Endothelial cell of umbilical vein (primary cell): ENCODE results near the gene TMCO6. TPM values are rescaled to one million over a fixed set of nuclear protein-coding genes. Genes with fewer than 3 reads are reported as not detected.

Experiments
- BruUV-seq: library from RNA; stranded (reverse); fragments of 400-500 nt; replicated peaks from 2 replicates; lab custom pipeline; 2021; lab: Mats Ljungman, UMichigan
- CTCF ChIA-PET: fragments of 300-600, 350-600 bp; sonication (Branson Sonifier 250); formaldehyde crosslinking; loops from one replicate; lab custom pipeline; 2021; ENCODE audit warnings: antibody characterized with exemption, inconsistent platforms; lab: Charles Lee
- POLR2A ChIA-PET: fragments of 300-600, 350-600 bp; sonication (Branson Sonifier 250); formaldehyde crosslinking; loops from one replicate; lab custom pipeline; 2021; ENCODE audit warnings: antibody characterized with exemption, inconsistent platforms; lab: Charles Lee
- DNase-seq: peaks from one replicate; pipeline ENCODE4 v3.0.0-alpha.2; 2011; ENCODE audit warnings: low read depth, low spot score
- FAIRE-seq: peaks from 2 replicates; lab custom pipeline; 2011; peaks lifted over from hg19 to GRCh38; lab: Jason Lieb, UNC
- H2AFZ ChIP-seq: 2 replicates; pipeline ENCODE4 v1.6.0; 2012; ENCODE audit warnings: low read depth, low read length, control low read depth, inconsistent platforms
- H3K27ac ChIP-seq: 2 replicates; pipeline ENCODE4 v1.5.1; 2011; ENCODE audit warnings: low read depth, mild to moderate bottlenecking, control low read depth, low read length, moderate library complexity; ENCODE audit not compliant: insufficient read depth
- H3K27me3 ChIP-seq, 2 experiments: 2 replicates each; pipeline versions ENCODE4 v1.6.0 to v1.6.1; 2011; ENCODE audit warnings: low read length in 2 of 2, mixed read lengths in 1 of 2; ENCODE audit not compliant: control insufficient read depth in 2 of 2, insufficient read depth in 2 of 2
- H3K36me3 ChIP-seq, 2 experiments: 2 replicates in 1 of 2; 3 replicates in 1 of 2; pipeline ENCODE4 v1.5.1; 2011; ENCODE audit warnings: low read length in 2 of 2, mild to moderate bottlenecking in 1 of 2, moderate library complexity in 1 of 2; ENCODE audit not compliant: control insufficient read depth in 2 of 2, insufficient read depth in 2 of 2; ENCODE audit errors: extremely low read depth in 1 of 2
- H3K4me1 ChIP-seq: 3 replicates; pipeline ENCODE4 v1.5.1; 2011; ENCODE audit warnings: mild to moderate bottlenecking, low read length; ENCODE audit not compliant: control insufficient read depth, insufficient read depth; ENCODE audit errors: extremely low read depth
- H3K4me2 ChIP-seq: 2 replicates; pipeline ENCODE4 v1.6.1; 2011; ENCODE audit warnings: low read length, control low read depth, mixed read lengths; ENCODE audit not compliant: insufficient read depth
- H3K4me3 ChIP-seq, 3 experiments: fragments of 200-600 bp in 1 of 3; sonication (generic), shearing (Covaris generic) in 1 of 3; replicated peaks in 1 of 3; 2 replicates each; pipeline ENCODE4 v1.5.1; 2011 to 2016; ENCODE audit warnings: control low read depth in 3 of 3, low read length in 3 of 3, mild to moderate bottlenecking in 2 of 3, inconsistent platforms in 1 of 3, low read depth in 1 of 3, moderate library complexity in 1 of 3; ENCODE audit not compliant: insufficient read depth in 1 of 3
- H3K79me2 ChIP-seq: 2 replicates; pipeline ENCODE4 v1.6.0; 2012; ENCODE audit warnings: low read length, inconsistent platforms; ENCODE audit not compliant: control insufficient read depth, insufficient read depth
- H3K9ac ChIP-seq: replicated peaks from 2 replicates; pipeline ENCODE3; 2011; ENCODE audit warnings: low read length, control low read depth; ENCODE audit not compliant: insufficient read depth; ENCODE audit errors: extremely low read depth
- H3K9me1 ChIP-seq: replicated peaks from 3 replicates; pipeline ENCODE4 v1.6.0; 2011; ENCODE audit warnings: mild to moderate bottlenecking, low read length; ENCODE audit not compliant: control insufficient read depth, insufficient read depth; ENCODE audit errors: extremely low read depth
- H3K9me3 ChIP-seq: replicated peaks from 2 replicates; pipeline ENCODE4 v1.5.1; 2012; ENCODE audit warnings: low read length, inconsistent platforms; ENCODE audit not compliant: control insufficient read depth, insufficient read depth
- H4K20me1 ChIP-seq: replicated peaks from 2 replicates; pipeline ENCODE3; 2011; ENCODE audit warnings: mild to moderate bottlenecking, low read length; ENCODE audit not compliant: control insufficient read depth, insufficient read depth; ENCODE audit errors: extremely low read depth
- EZH2 ChIP-seq: IDR thresholded peaks from 2 replicates; pipeline ENCODE4 v1.6.1; 2012; ENCODE audit warnings: borderline replicate concordance, low read depth, mild to moderate bottlenecking, moderate library complexity, low read length, inconsistent platforms; ENCODE audit not compliant: severe bottlenecking
- FOS ChIP-seq: IDR thresholded peaks from 2 replicates; pipeline ENCODE4 v1.6.1; 2011; ENCODE audit warnings: mild to moderate bottlenecking, low read length, moderate library complexity, borderline replicate concordance; ENCODE audit not compliant: insufficient read depth
- GATA2 ChIP-seq: IDR thresholded peaks from 2 replicates; pipeline ENCODE4 v1.7.0; 2011; ENCODE audit warnings: low read depth, mild to moderate bottlenecking, moderate library complexity, mixed read lengths, low read length; ENCODE audit not compliant: insufficient read length, insufficient read depth
- JUN ChIP-seq: IDR thresholded peaks from 2 replicates; pipeline ENCODE4 v1.6.1; 2011; ENCODE audit warnings: borderline replicate concordance, low read depth; ENCODE audit not compliant: insufficient read length, insufficient read depth
- MYC ChIP-seq: IDR thresholded peaks from one replicate; pipeline ENCODE4 v1.6.1; 2011; ENCODE audit warnings: mild to moderate bottlenecking, low read depth, low read length
- POLR2A ChIP-seq: IDR thresholded peaks from 2 replicates; pipeline ENCODE4 v1.6.1; 2012; ENCODE audit warnings: low read depth, mild to moderate bottlenecking, control low read depth, low read length
- POLR2AphosphoS5 ChIP-seq: IDR thresholded peaks from 2 replicates; pipeline ENCODE4 v1.6.1; 2012; ENCODE audit warnings: low read depth, mild to moderate bottlenecking, control low read depth, low read length, moderate library complexity; ENCODE audit not compliant: insufficient read depth
- dilution Hi-C: fragments of 300-500 bp; cut with MboI; formaldehyde crosslinking; loops from one replicate; pipeline ENCODE4 v1.15.0; 2019; ENCODE audit warnings: low sequenced_read_pairs; ENCODE audit not compliant: extremely low pct_ligation_motif_present
- intact Hi-C: fragments of 100-400 bp; cut with micrococcal nuclease; formaldehyde crosslinking; loops from one replicate; pipeline ENCODE4 v1.10.0; 2022
- polyA plus RNA-seq, 4 experiments: library from polyadenylated mRNA; depleted of rRNA in 3 of 4; stranded (reverse) in 3 of 4; unstranded in 1 of 4; fragments of >200 nt; gene quantifications; 2 replicates each; pipeline versions ENCODE4 v1.2.1 to v1.2.3, GENCODE V29; 2011 to 2012; ENCODE audit warnings: missing spikeins in 1 of 4
- total RNA-seq: library from RNA; stranded (reverse); gene quantifications from 2 replicates; pipeline ENCODE4 v1.2.3, GENCODE V29; 2021
- TF ChIP-seq, protein P1 (sequence below): IDR thresholded peaks from 2 replicates; pipeline ENCODE4 v1.6.1; 2011; ENCODE audit not compliant: insufficient read depth, insufficient read length
- TF ChIP-seq, protein P2 (sequence below), 2 donors: IDR thresholded peaks; 1 replicate in 1 of 2; 2 replicates in 1 of 2; pipeline ENCODE4 v1.5.1; 2011; ENCODE audit warnings: low read length in 2 of 2, mild to moderate bottlenecking in 2 of 2, moderate library complexity in 2 of 2, control low read depth in 1 of 2, inconsistent platforms in 1 of 2, low read depth in 1 of 2; ENCODE audit not compliant: insufficient read depth in 1 of 2; ENCODE audit errors: extremely low read depth in 1 of 2

TMCO6 gene
- total and polyA plus RNA-seq, 2 donors (not counting 3 experiments of a cell fraction or from before 2014, with no cell fraction given): 22.0 to 23.7 TPM

DNA sequence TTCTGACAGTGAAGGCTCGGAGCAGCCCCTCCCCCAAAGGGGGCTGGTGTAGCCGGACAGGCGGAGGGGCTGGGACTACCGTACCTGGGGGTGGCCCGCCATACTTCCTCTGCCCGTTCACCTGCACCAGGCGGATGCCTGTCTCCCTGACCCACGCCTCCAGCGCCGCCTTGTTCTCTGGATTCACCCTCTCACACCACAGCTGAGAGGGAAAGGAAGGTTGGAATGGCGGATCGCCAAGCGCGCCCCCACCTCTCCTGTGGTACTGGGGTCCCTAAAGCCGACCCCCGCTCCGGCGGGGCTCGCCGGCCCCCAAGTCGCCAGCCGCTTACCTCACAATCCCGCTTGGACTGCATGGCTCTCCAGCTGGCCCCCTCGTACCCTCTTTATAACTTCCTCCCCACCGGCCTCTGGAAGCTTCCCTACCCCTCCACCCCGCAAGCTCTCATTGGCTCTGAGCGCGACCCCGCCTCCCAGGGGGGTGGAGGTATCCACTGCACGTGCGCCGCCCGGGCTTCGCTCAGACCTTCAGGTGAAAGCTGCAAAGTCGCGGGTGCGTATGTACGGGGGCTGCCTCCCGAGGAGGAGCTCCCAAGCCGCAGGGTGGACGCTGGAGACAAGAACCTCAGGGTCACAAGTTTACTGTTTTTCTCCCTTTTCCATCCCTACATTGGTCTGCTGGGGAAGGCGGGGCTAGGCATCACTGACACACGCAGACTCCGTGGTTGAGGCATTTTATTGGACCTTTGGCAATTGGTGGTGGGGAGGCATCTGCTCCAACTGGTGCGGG is 34.1 kb downstream of the TMCO6 start, which contains the start of gene DND1:
Gene DND1, minus strand, starts transcription at position 390 of the 790 bp plus-strand sequence. Its CDS starts 34 bp downstream, at position 356.
- Histone ChIP-seq H3K9ac (no peak within 1 kb of the TSS), H4K20me1 (no peaks in the 10 kb centered on the region), H3K79me2 (no peaks in the 10 kb centered on the region), H3K9me3 (no peaks in the 10 kb centered on the region), H3K36me3 (peaks cover 16 to 37% of the 10 kb centered on the region in 2 experiments), H3K27me3 (no peaks in the 10 kb centered on the region), H3K27ac (no peak within 1 kb of the TSS), H2AFZ (peak within 1 kb of the TSS; percentile 57), H3K4me1 (peaks cover 3% of the 10 kb centered on the region), H3K4me2 (peak within 1 kb of the TSS; percentile 47), H3K4me3 (peak within 1 kb of the TSS in 1 of 3 experiments; percentile 6), H3K9me1 (no peaks in the 10 kb centered on the region)
- CTCF ChIA-PET: no interaction called here
- no TSS peak for BruUV-seq
- dilution Hi-C loops: no loop called here
- FAIRE-seq: no peak
- intact Hi-C loops: no loop called here
- TF ChIP-seq EZH2 (no peak), POLR2A (no peak)
- no peak for DNase-seq
- POLR2A ChIA-PET: no interaction called here

DNA sequence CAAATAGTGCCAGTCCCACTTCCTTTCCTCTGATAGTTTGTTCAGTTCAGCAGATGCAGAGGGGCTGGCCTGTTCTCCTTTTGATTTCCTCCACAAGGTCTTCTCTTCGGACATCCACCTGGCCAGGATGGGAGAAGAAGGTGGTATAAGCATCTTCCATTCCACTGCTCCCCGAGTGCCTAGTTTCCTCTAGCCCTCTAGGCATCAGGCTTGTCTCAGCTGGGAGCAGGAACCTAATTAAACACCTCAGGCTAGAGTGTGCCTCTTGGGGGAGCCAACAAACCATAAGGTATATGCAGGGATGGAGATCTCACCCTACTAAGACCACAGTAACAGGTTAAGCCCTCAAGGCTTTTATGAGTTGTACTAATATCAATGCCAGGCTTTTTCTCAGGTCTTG is 35.0 kb downstream of the TMCO6 start:
- H3K36me3 ChIP-seq: peaks cover 21 to 32% of the 10 kb centered on the region in 2 experiments
- H3K4me3 ChIP-seq: no peak overlapping the region
- H2AFZ ChIP-seq: no peak overlapping the region
- no peak overlapping the region for H3K4me2 ChIP-seq
- no peak overlapping the region for H3K27ac ChIP-seq
- H3K27me3 ChIP-seq: no peaks in the 10 kb centered on the region
- intact Hi-C loops (no loop called here), dilution Hi-C loops (no loop called here)
- H3K9me3 ChIP-seq: no peaks in the 10 kb centered on the region
- ChIA-PET POLR2A (interaction anchor here (0.6 kb wide), 1 partner anchor 12 kb away, joined by 3 read pairs; no protein-coding TSS in a partner anchor), CTCF (interaction anchor here (0.9 to 1.4 kb wide), 2 partner anchors 9 to 35 kb away, joined by 3 to 4 read pairs; partner anchors contain the start of gene TMCO6)
- FAIRE-seq (no peak), DNase-seq (no peak)
- TSS peak; percentile 76 for BruUV-seq
- no peaks in the 10 kb centered on the region for H4K20me1 ChIP-seq
- no peak overlapping the region for H3K9ac ChIP-seq
- H3K9me1 ChIP-seq: no peaks in the 10 kb centered on the region
- H3K79me2 ChIP-seq: no peaks in the 10 kb centered on the region
- TF ChIP-seq, protein P1, sequence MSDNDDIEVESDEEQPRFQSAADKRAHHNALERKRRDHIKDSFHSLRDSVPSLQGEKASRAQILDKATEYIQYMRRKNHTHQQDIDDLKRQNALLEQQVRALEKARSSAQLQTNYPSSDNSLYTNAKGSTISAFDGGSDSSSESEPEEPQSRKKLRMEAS: no peak
- TF ChIP-seq FOS (no peak), EZH2 (no peak), GATA2 (no peak), POLR2A (no peak), JUN (no peak), POLR2AphosphoS5 (no peak), MYC (no peak)
- TF ChIP-seq, protein P2, sequence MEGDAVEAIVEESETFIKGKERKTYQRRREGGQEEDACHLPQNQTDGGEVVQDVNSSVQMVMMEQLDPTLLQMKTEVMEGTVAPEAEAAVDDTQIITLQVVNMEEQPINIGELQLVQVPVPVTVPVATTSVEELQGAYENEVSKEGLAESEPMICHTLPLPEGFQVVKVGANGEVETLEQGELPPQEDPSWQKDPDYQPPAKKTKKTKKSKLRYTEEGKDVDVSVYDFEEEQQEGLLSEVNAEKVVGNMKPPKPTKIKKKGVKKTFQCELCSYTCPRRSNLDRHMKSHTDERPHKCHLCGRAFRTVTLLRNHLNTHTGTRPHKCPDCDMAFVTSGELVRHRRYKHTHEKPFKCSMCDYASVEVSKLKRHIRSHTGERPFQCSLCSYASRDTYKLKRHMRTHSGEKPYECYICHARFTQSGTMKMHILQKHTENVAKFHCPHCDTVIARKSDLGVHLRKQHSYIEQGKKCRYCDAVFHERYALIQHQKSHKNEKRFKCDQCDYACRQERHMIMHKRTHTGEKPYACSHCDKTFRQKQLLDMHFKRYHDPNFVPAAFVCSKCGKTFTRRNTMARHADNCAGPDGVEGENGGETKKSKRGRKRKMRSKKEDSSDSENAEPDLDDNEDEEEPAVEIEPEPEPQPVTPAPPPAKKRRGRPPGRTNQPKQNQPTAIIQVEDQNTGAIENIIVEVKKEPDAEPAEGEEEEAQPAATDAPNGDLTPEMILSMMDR (IDR thresholded peaks at IDR 0.05; ENCODE audit: extremely low read depth in 1 of 2, insufficient read depth in 1 of 2, low read depth in 1 of 2, low read length in 2 of 2): no peak
- peaks cover 3% of the 10 kb centered on the region for H3K4me1 ChIP-seq
